ENCODE results near the gene PDIA4.

DNA sequence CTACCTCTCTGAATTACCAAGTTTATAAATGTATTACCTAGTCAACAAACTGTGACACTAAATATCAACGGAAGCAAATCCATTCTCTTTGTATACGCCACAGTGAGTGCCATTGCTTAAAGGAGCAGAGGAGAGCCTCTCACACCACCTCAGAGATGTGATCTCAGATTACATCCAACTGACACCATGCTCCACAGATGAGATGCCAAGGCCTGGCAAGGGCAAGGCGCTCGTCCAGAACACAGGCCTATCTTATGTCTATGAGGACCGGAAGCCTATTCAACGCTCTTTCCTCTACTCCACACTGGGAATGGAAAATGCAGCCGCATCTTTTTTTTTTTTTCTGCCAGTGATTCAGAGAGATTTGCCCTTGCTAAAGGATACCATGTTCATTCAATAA, 11.4 kb downstream of the PDIA4 start:
- TF ChIP-seq, protein P1, sequence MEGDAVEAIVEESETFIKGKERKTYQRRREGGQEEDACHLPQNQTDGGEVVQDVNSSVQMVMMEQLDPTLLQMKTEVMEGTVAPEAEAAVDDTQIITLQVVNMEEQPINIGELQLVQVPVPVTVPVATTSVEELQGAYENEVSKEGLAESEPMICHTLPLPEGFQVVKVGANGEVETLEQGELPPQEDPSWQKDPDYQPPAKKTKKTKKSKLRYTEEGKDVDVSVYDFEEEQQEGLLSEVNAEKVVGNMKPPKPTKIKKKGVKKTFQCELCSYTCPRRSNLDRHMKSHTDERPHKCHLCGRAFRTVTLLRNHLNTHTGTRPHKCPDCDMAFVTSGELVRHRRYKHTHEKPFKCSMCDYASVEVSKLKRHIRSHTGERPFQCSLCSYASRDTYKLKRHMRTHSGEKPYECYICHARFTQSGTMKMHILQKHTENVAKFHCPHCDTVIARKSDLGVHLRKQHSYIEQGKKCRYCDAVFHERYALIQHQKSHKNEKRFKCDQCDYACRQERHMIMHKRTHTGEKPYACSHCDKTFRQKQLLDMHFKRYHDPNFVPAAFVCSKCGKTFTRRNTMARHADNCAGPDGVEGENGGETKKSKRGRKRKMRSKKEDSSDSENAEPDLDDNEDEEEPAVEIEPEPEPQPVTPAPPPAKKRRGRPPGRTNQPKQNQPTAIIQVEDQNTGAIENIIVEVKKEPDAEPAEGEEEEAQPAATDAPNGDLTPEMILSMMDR (IDR thresholded peaks at IDR 0.05): no peak
- TF ChIP-seq ZFX (IDR thresholded peaks at IDR 0.05; ENCODE audit: borderline replicate concordance): no peak
